ENCODE results near the gene ZNF263. TPM values are rescaled to one million over a fixed set of nuclear protein-coding genes. Genes with fewer than 3 reads are reported as not detected.

Gene ZNF263
- total RNA-seq, 1 experiment from 2014 or later: 34.8 TPM

DNA sequence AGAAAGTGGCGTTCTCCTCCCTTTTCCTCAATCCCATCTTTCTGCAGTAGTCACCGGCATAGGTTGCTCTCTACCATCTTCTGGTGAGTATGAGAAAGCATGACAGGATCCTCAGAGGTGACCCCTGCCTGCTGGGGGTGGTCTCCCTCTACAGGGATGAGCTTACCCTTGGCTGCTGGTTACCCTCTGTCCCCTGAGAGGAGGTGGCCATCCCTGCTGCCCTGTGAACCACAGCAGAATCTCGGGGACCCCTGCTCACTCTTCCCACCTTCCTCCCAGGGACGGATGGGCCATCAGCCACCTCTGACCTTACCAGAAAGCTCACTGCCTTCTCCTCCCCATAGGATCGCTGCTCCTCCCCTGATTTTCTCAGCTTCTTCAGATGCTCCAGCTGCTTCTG is 34.7 kb upstream of the ZNF263 start:
- no peaks in the 10 kb centered on the region for H3K36me3 ChIP-seq (ENCODE audit: insufficient read depth, low read length, poor library complexity, severe bottlenecking)
- no peak overlapping the region for H3K4me3 ChIP-seq (ENCODE audit: low read depth, low read length, poor library complexity, severe bottlenecking)
- TF ChIP-seq, protein P1, sequence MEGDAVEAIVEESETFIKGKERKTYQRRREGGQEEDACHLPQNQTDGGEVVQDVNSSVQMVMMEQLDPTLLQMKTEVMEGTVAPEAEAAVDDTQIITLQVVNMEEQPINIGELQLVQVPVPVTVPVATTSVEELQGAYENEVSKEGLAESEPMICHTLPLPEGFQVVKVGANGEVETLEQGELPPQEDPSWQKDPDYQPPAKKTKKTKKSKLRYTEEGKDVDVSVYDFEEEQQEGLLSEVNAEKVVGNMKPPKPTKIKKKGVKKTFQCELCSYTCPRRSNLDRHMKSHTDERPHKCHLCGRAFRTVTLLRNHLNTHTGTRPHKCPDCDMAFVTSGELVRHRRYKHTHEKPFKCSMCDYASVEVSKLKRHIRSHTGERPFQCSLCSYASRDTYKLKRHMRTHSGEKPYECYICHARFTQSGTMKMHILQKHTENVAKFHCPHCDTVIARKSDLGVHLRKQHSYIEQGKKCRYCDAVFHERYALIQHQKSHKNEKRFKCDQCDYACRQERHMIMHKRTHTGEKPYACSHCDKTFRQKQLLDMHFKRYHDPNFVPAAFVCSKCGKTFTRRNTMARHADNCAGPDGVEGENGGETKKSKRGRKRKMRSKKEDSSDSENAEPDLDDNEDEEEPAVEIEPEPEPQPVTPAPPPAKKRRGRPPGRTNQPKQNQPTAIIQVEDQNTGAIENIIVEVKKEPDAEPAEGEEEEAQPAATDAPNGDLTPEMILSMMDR (conservative IDR thresholded peaks at IDR 0.05; ENCODE audit: low read depth, low read length): no peak
- TF ChIP-seq EZH2 (IDR thresholded peaks at IDR 0.05; ENCODE audit: borderline replicate concordance, low read depth, low read length, poor library complexity, severe bottlenecking): no peak
- H3K27ac ChIP-seq (ENCODE audit: low read depth, low read length, poor library complexity, severe bottlenecking): no peak overlapping the region
- intact Hi-C loops (cut with micrococcal nuclease; ENCODE audit: unreplicated experiment): no loop called here
- DNase-seq (ENCODE audit: low spot score): no peak
- H3K4me1 ChIP-seq (ENCODE audit: insufficient read depth, low read length, poor library complexity, severe bottlenecking): no peaks in the 10 kb centered on the region
- no TSS peak for BruUV-seq (replicated peaks)
- no peaks in the 10 kb centered on the region for H3K27me3 ChIP-seq (replicated peaks; ENCODE audit: insufficient read depth, low read depth, low read length, poor library complexity)
- H3K9me3 ChIP-seq (ENCODE audit: low read depth, low read length, poor library complexity, severe bottlenecking): no peaks in the 10 kb centered on the region
- CTCF ChIA-PET: interaction anchor here (0.8 kb wide), 1 partner anchor 82 kb away, joined by 3 read pairs; no protein-coding TSS in a partner anchor
- POLR2A ChIA-PET (ENCODE audit: low non-redundant PET): no interaction called here

DNA sequence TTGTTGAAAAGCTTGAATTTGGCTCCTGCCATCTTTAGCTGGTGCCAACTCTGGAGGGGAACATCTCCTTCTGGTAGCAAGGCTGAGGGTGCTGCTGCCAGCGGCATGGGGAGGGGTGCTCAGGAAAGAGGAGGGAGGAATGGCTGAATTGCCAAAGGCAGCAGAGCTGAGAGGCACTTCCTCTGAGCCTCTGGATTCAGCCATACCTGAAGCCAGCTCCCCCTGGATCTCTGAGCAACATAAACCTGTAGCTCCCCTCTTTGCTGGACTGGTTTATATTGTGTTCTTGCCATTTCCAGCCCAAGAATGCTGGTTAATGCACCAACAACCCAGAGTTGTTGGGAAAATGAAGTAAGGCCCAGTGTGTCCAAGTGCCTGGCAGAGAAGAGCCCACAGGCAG is 34.3 kb upstream of the ZNF263 start:
- no TSS peak for BruUV-seq (replicated peaks)

DNA sequence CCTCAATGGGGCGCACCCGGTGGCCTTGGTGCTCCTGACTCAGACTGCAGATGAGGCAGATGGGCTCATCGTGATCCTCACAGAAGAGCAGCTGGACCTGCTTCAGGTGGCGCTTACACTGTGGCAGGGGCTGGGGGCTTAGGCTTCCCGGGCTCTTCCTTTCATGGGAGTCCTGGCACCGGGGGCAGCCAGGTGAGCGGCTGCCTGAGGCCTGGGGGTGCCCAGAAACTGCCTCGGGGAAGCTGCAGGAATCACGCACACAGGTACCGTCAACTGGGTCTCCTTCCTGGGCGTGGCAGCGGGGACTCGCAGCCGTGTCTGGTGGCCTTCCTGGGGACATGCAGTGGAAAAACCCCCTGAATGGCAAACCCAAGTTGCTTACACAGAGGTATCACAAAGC is 33.8 kb upstream of the ZNF263 start:
- H3K4me3 ChIP-seq (ENCODE audit: low read depth, low read length, poor library complexity, severe bottlenecking): no peak overlapping the region
- no peak for DNase-seq (ENCODE audit: low spot score)
- CTCF ChIA-PET: no interaction called here
- intact Hi-C loops (cut with micrococcal nuclease; ENCODE audit: unreplicated experiment): no loop called here
- no peaks in the 10 kb centered on the region for H3K9me3 ChIP-seq (ENCODE audit: low read depth, low read length, poor library complexity, severe bottlenecking)
- H3K27me3 ChIP-seq (replicated peaks; ENCODE audit: insufficient read depth, low read depth, low read length, poor library complexity): no peaks in the 10 kb centered on the region
- BruUV-seq (replicated peaks): no TSS peak
- POLR2A ChIA-PET (ENCODE audit: low non-redundant PET): no interaction called here
- TF ChIP-seq EZH2 (IDR thresholded peaks at IDR 0.05; ENCODE audit: borderline replicate concordance, low read depth, low read length, poor library complexity, severe bottlenecking): no peak
- no peak overlapping the region for H3K27ac ChIP-seq (ENCODE audit: low read depth, low read length, poor library complexity, severe bottlenecking)
- no peaks in the 10 kb centered on the region for H3K4me1 ChIP-seq (ENCODE audit: insufficient read depth, low read length, poor library complexity, severe bottlenecking)
- no peaks in the 10 kb centered on the region for H3K36me3 ChIP-seq (ENCODE audit: insufficient read depth, low read length, poor library complexity, severe bottlenecking)

More for the DNA sequence above, 34.3 kb upstream of the ZNF263 start:
- H3K36me3 ChIP-seq (ENCODE audit: insufficient read depth, low read length, poor library complexity, severe bottlenecking): no peaks in the 10 kb centered on the region
- no peak overlapping the region for H3K27ac ChIP-seq (ENCODE audit: low read depth, low read length, poor library complexity, severe bottlenecking)
- intact Hi-C loops (cut with micrococcal nuclease; ENCODE audit: unreplicated experiment): no loop called here
- ChIA-PET POLR2A (ENCODE audit: low non-redundant PET) (no interaction called here), CTCF (interaction anchor here (0.8 kb wide), 1 partner anchor 83 kb away, joined by 3 read pairs; no protein-coding TSS in a partner anchor)
- H3K9me3 ChIP-seq (ENCODE audit: low read depth, low read length, poor library complexity, severe bottlenecking): no peaks in the 10 kb centered on the region
- no peak for DNase-seq (ENCODE audit: low spot score)
- no peaks in the 10 kb centered on the region for H3K27me3 ChIP-seq (replicated peaks; ENCODE audit: insufficient read depth, low read depth, low read length, poor library complexity)
- no peak for TF ChIP-seq EZH2 (IDR thresholded peaks at IDR 0.05; ENCODE audit: borderline replicate concordance, low read depth, low read length, poor library complexity, severe bottlenecking)
- TF ChIP-seq, protein P1 (conservative IDR thresholded peaks at IDR 0.05; ENCODE audit: low read depth, low read length): no peak
- no peak overlapping the region for H3K4me3 ChIP-seq (ENCODE audit: low read depth, low read length, poor library complexity, severe bottlenecking)
- H3K4me1 ChIP-seq (ENCODE audit: insufficient read depth, low read length, poor library complexity, severe bottlenecking): no peaks in the 10 kb centered on the region

DNA sequence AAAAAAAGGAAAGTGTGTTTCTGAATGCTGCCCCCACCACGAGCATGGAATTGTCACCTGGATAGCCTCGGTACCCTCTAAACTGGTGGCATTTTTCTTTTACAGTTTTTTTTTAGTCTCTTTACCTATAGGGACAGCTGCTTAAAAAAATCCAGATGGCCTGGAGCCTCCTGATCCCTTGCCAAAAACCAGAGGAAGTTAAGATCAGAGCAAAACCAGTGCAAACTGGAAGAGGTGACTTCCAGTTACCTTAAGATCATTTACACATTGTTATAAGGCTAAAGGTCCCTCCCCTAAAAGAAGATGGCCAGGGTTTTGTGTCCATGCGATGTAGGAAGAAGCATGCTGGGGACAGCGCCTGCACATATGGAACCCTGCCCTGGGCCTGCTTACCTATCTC is 30.3 kb upstream of the ZNF263 start:
- no peak for TF ChIP-seq EZH2 (IDR thresholded peaks at IDR 0.05; ENCODE audit: borderline replicate concordance, low read depth, low read length, poor library complexity, severe bottlenecking)
- TF ChIP-seq, protein P1 (conservative IDR thresholded peaks at IDR 0.05; ENCODE audit: low read depth, low read length): no peak
- Histone ChIP-seq H3K9me3 (ENCODE audit: low read depth, low read length, poor library complexity, severe bottlenecking) (no peaks in the 10 kb centered on the region), H3K27ac (ENCODE audit: low read depth, low read length, poor library complexity, severe bottlenecking) (no peak overlapping the region), H3K4me1 (ENCODE audit: insufficient read depth, low read length, poor library complexity, severe bottlenecking) (no peaks in the 10 kb centered on the region), H3K4me3 (ENCODE audit: low read depth, low read length, poor library complexity, severe bottlenecking) (no peak overlapping the region), H3K36me3 (ENCODE audit: insufficient read depth, low read length, poor library complexity, severe bottlenecking) (no peaks in the 10 kb centered on the region), H3K27me3 (replicated peaks; ENCODE audit: insufficient read depth, low read depth, low read length, poor library complexity) (no peaks in the 10 kb centered on the region)
- CTCF ChIA-PET: no interaction called here
- intact Hi-C loops (cut with micrococcal nuclease; ENCODE audit: unreplicated experiment): no loop called here
- BruUV-seq (replicated peaks): no TSS peak
- POLR2A ChIA-PET (ENCODE audit: low non-redundant PET): no interaction called here
- no peak for DNase-seq (ENCODE audit: low spot score)
